ENCODE data around the gene GATD1.

GATD1 gene

DNA sequence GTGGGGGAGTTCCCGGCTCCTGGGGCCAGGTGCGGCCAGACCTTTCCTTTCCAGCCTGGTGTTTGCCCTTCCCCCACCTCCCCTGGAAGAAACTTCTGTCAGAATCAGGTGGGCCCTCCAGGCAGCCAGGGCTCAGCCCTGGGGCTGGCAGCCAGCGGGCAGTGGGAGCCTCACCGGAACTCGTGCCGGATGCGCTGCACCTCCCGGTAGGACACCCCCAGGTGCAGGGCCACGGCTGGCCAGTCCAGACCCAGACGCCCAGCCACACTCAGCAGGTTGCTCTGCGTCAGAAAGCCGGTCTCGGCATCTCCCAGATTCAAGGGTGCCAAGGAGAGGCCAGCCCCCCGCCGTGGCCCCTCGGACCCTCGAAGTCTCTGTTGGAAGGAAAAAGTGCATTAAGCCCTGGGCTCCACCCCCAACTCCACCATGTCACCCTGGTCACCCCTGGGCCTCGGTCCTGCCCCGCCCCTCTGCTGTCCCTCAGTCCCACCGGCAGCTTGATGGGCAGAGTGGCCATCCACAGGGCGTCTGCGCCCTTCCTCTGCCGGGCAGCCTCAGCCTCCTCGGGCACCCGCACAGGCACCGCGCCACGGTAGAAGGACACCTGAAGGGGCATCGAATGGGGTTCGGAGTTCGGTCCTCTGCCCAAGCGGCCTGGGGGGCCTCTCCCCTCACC, 22.5 kb upstream of the GATD1 start:
- H3K9me3 ChIP-seq (replicated peaks; ENCODE audit: insufficient read depth, low read length) = no peaks in the 10 kb centered on the region
- H4K20me1 ChIP-seq (ENCODE audit: insufficient read depth, low read length) = no peaks in the 10 kb centered on the region
- TF ChIP-seq EZH2 (optimal IDR thresholded peaks at IDR 0.05; ENCODE audit: low read depth, low read length) = no peak
- no peak for TF ChIP-seq EZH2phosphoT487 (IDR thresholded peaks at IDR 0.05; ENCODE audit: low read length)
- TF ChIP-seq, protein P1, sequence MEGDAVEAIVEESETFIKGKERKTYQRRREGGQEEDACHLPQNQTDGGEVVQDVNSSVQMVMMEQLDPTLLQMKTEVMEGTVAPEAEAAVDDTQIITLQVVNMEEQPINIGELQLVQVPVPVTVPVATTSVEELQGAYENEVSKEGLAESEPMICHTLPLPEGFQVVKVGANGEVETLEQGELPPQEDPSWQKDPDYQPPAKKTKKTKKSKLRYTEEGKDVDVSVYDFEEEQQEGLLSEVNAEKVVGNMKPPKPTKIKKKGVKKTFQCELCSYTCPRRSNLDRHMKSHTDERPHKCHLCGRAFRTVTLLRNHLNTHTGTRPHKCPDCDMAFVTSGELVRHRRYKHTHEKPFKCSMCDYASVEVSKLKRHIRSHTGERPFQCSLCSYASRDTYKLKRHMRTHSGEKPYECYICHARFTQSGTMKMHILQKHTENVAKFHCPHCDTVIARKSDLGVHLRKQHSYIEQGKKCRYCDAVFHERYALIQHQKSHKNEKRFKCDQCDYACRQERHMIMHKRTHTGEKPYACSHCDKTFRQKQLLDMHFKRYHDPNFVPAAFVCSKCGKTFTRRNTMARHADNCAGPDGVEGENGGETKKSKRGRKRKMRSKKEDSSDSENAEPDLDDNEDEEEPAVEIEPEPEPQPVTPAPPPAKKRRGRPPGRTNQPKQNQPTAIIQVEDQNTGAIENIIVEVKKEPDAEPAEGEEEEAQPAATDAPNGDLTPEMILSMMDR (IDR thresholded peaks at IDR 0.05; ENCODE audit: low read length) = no peak
- no peak overlapping the region for H3K4me3 ChIP-seq (ENCODE audit: low read length)
- no peak overlapping the region for H3K27ac ChIP-seq (ENCODE audit: low read length)
- H3K9me2 ChIP-seq (replicated peaks; ENCODE audit: insufficient read depth, low read length) = no peaks in the 10 kb centered on the region
- H3K4me2 ChIP-seq (ENCODE audit: low read depth, low read length) = no peak overlapping the region
- 0 out of 2 replicates have a peak, but pooled peaks cover 5% of the 10 kb centered on the region for H3K4me1 ChIP-seq (ENCODE audit: low read length)
- H3K9ac ChIP-seq (ENCODE audit: low read length) = no peak overlapping the region
- no peak for DNase-seq
- peaks cover 55% of the 10 kb centered on the region for H3K79me2 ChIP-seq (ENCODE audit: low read length)
- H3K27me3 ChIP-seq (replicated peaks; ENCODE audit: insufficient read depth, low read length) = no peaks in the 10 kb centered on the region
- H3K36me3 ChIP-seq (replicated peaks; ENCODE audit: insufficient read depth, low read length) = no peaks in the 10 kb centered on the region
- no peak overlapping the region for H2AFZ ChIP-seq (ENCODE audit: low read length)
- peaks cover 21% of the 10 kb centered on the region for H3F3A ChIP-seq (ENCODE audit: insufficient read depth, low read length)

DNA sequence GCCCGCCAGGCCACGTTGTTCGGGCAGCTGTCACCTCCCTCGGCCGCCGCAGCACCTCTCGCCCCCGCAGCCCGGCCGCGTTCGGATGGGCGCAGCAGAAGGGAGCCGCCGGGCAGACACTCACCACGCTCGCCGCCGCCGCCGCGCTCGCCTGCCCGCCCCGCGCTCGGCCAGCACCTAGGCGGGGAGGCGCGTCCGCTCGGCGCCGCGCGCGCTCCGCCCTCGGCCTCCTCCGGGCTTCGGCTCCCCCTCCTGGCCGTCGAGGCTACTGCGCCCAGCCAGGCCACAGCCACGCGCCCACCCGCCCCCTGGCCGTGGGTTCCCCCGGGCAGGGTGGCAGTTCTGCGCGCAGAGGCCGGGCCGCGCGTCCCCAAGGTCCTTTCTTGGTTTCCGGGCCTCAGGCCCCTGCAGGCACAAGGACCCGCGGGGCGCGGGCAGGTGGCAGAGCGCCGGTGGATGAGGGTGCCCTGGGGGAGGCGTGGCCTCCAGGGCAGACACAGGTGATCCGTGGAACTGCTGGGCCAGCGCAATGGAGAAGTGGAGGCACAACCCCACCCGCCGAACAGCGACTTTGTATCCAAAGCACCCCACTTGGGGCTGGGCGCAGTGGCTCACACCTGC, 20.9 kb upstream of the GATD1 start, which contains the start of gene SLC25A22:
TSS of gene SLC25A22 (minus strand) at position 189 of the 621 bp plus-strand sequence. CDS start 3,275 bp downstream, outside the sequence.
- H3K9me3 ChIP-seq (replicated peaks; ENCODE audit: insufficient read depth, low read length) = no peaks in the 10 kb centered on the region
- H3K36me3 ChIP-seq (replicated peaks; ENCODE audit: insufficient read depth, low read length) = no peaks in the 10 kb centered on the region
- peaks cover 21% of the 10 kb centered on the region for H3F3A ChIP-seq (ENCODE audit: insufficient read depth, low read length)
- no peaks in the 10 kb centered on the region for H4K20me1 ChIP-seq (ENCODE audit: insufficient read depth, low read length)
- H2AFZ ChIP-seq (ENCODE audit: low read length) = peak within 1 kb of the TSS; percentile 69
- peak within 1 kb of the TSS; percentile 85 for H3K9ac ChIP-seq (ENCODE audit: low read length)
- peak within 1 kb of the TSS; percentile 67; the same call in 1 of the 2 replicates for H3K27ac ChIP-seq (ENCODE audit: low read length)
- peak within 1 kb of the TSS; percentile 84 for H3K4me3 ChIP-seq (ENCODE audit: low read length)
- peaks cover 51% of the 10 kb centered on the region for H3K79me2 ChIP-seq (ENCODE audit: low read length)
- no peaks in the 10 kb centered on the region for H3K27me3 ChIP-seq (replicated peaks; ENCODE audit: insufficient read depth, low read length)
- TF ChIP-seq, protein P1 (IDR thresholded peaks at IDR 0.05; ENCODE audit: low read length) = peak; percentile 62
- TF ChIP-seq EZH2phosphoT487 (IDR thresholded peaks at IDR 0.05; ENCODE audit: low read length) = no peak
- peak within 1 kb of the TSS; percentile 100 for H3K4me2 ChIP-seq (ENCODE audit: low read depth, low read length)
- no peaks in the 10 kb centered on the region for H3K4me1 ChIP-seq (ENCODE audit: low read length)
- peak; percentile 84 for DNase-seq
- H3K9me2 ChIP-seq (replicated peaks; ENCODE audit: insufficient read depth, low read length) = no peaks in the 10 kb centered on the region

DNA sequence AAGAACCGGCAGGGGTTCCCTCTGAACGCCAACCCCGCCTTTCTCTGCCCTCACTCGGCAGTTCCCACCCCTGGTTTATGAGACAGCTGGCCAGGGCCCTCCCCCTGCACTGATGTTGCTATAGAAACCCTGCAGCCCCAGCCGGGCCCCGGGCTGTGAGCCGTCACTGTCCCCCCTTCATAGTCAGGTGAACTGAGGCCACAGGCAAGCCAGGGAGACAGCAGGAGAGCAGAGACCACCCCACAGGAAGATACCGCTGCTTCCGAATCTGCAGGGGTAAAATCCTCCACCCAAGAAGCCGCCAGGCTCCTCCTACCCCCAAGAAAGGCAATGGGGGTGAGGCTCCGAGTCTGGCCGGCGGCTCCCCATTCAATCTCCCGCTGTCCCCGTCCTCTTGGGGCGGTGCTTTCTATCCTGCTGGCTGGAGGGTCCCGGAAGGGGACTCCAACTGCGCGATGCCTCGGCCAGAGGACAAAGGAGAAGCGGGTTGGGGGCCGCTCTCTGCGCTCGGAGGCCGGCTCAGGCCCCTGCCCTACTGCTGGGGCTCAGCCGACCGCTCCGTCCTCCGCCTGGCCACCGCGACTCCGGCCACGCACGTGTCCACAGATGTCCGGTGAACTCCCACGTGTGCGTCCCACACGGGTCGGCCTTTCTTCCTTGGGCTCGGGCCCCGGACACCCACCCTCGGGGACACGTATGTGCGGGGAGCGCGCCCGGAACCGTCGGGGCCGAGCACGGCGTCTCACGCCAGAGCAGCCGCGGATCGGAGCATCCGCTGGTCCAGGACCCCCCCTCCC, 20.2 kb upstream of the GATD1 start:
- H3K36me3 ChIP-seq (replicated peaks; ENCODE audit: insufficient read depth, low read length) = no peaks in the 10 kb centered on the region
- no peaks in the 10 kb centered on the region for H3K4me1 ChIP-seq (ENCODE audit: low read length)
- peak overlapping the region; percentile 84 for H3K4me3 ChIP-seq (ENCODE audit: low read length)
- no peaks in the 10 kb centered on the region for H3K9me3 ChIP-seq (replicated peaks; ENCODE audit: insufficient read depth, low read length)
- peak overlapping the region; percentile 100 for H3K4me2 ChIP-seq (ENCODE audit: low read depth, low read length)
- H3K27me3 ChIP-seq (replicated peaks; ENCODE audit: insufficient read depth, low read length) = no peaks in the 10 kb centered on the region
- H4K20me1 ChIP-seq (ENCODE audit: insufficient read depth, low read length) = no peaks in the 10 kb centered on the region
- peak overlapping the region; percentile 67; the same call in 1 of the 2 replicates for H3K27ac ChIP-seq (ENCODE audit: low read length)
- H3K9ac ChIP-seq (ENCODE audit: low read length) = peak overlapping the region; percentile 85
- H3F3A ChIP-seq (ENCODE audit: insufficient read depth, low read length) = peaks cover 21% of the 10 kb centered on the region
- DNase-seq = peak; percentile 78
- H3K9me2 ChIP-seq (replicated peaks; ENCODE audit: insufficient read depth, low read length) = no peaks in the 10 kb centered on the region
- TF ChIP-seq EZH2 (optimal IDR thresholded peaks at IDR 0.05; ENCODE audit: low read depth, low read length) (no peak), EZH2phosphoT487 (IDR thresholded peaks at IDR 0.05; ENCODE audit: low read length) (no peak)
- TF ChIP-seq, protein P1 (IDR thresholded peaks at IDR 0.05; ENCODE audit: low read length) = no peak
- H3K79me2 ChIP-seq (ENCODE audit: low read length) = peaks cover 45% of the 10 kb centered on the region
- H2AFZ ChIP-seq (ENCODE audit: low read length) = peak overlapping the region; percentile 69

Measured in MM.1S (cell line).